IPS-NIHi7 (cell line): ENCODE results near the gene TLR2.

Source experiments
- DNase-seq: peaks from one replicate; pipeline ENCODE4 v3.0.0; 2012; ENCODE audit warnings: mixed read lengths; ENCODE audit errors: extremely low spot score

The TLR2 gene

GRCh38 chr4:153684182-153684970 lies at the start of gene TLR2:
TLR2 (plus strand) TSS chr4:153684280; CDS start chr4:153702908, 18,628 bp downstream.
- peak; percentile 77 for DNase-seq

- peak; percentile 58 for DNase-seq
Observed at GRCh38 chr4:153634738-153635353, 49.2 kb upstream of the TLR2 start.

GRCh38 chr4:153635846-153636245 lies 48.2 kb upstream of the TLR2 start:
- DNase-seq: no peak

- no peak for DNase-seq
Observed at GRCh38 chr4:153637201-153637600, 46.9 kb upstream of the TLR2 start.

- no peak for DNase-seq
Observed at GRCh38 chr4:153638011-153638410, 46.1 kb upstream of the TLR2 start.

GRCh38 chr4:153638999-153639398 lies 45.1 kb upstream of the TLR2 start:
- no peak for DNase-seq

- no peak for DNase-seq
Observed at GRCh38 chr4:153639833-153640802, 44.0 kb upstream of the TLR2 start.

- DNase-seq: no peak
Observed at GRCh38 chr4:153641532-153641931, 42.5 kb upstream of the TLR2 start.

- DNase-seq: no peak
Observed at GRCh38 chr4:153643406-153644383, 40.4 kb upstream of the TLR2 start.

GRCh38 chr4:153645183-153645582 lies 38.9 kb upstream of the TLR2 start:
- DNase-seq: no peak

- no peak for DNase-seq
Observed at GRCh38 chr4:153646261-153646660, 37.8 kb upstream of the TLR2 start.

GRCh38 chr4:153646978-153647377 lies 37.1 kb upstream of the TLR2 start:
- no peak for DNase-seq

- DNase-seq: no peak
Observed at GRCh38 chr4:153647975-153648374, 36.1 kb upstream of the TLR2 start.

GRCh38 chr4:153649572-153649991 lies 34.5 kb upstream of the TLR2 start:
- DNase-seq: no peak

GRCh38 chr4:153651116-153651515 lies 33.0 kb upstream of the TLR2 start:
- no peak for DNase-seq

- no peak for DNase-seq
Observed at GRCh38 chr4:153651587-153651986, 32.5 kb upstream of the TLR2 start.

- DNase-seq: no peak
Observed at GRCh38 chr4:153652051-153652784, 31.9 kb upstream of the TLR2 start.

GRCh38 chr4:153655002-153655541 lies 29.0 kb upstream of the TLR2 start:
- no peak for DNase-seq

- no peak for DNase-seq
Observed at GRCh38 chr4:153655928-153656327, 28.2 kb upstream of the TLR2 start.
